HG03064 (cell line): Measurements from ENCODE around the gene ELOA.
A peak's percentile ranks its signal among the peaks of the same experiment; 100 is the strongest.
"Not testable (repeated sequence)": the region's sequence is repeated elsewhere in the genome, so short reads cannot be mapped to it uniquely, and the experiment has no call there.

Source experiments
- ATAC-seq: cut with Tn5 transposase; IDR thresholded peaks from one replicate; pipeline ENCODE4 v1.9.1; 2021; ENCODE audit warnings: low read depth; ENCODE audit not compliant: unreplicated experiment

ELOA gene

GRCh38 chr1:23777979-23778814 is 34.9 kb downstream of the ELOA start, which contains the start of gene PITHD1:
Gene PITHD1 (plus strand): TSS chr1:23778418. CDS start chr1:23778516, 98 bp downstream.
- peak; percentile 50 for ATAC-seq

- ATAC-seq = no peak
Measured at GRCh38 chr1:23779826-23780371, 36.6 kb downstream of the ELOA start.

- ATAC-seq = not testable (repeated sequence)
Measured at GRCh38 chr1:23783141-23783540, 39.9 kb downstream of the ELOA start.

GRCh38 chr1:23784846-23785245 is 41.6 kb downstream of the ELOA start:
- no peak for ATAC-seq

GRCh38 chr1:23787701-23788100 is 44.4 kb downstream of the ELOA start:
- ATAC-seq = no peak

GRCh38 chr1:23788695-23789094 is 45.4 kb downstream of the ELOA start:
- ATAC-seq = no peak

- ATAC-seq = no peak
Measured at GRCh38 chr1:23790696-23791515, 47.6 kb downstream of the ELOA start, which contains the start of gene LYPLA2. Gene LYPLA2 (plus strand): TSS chr1:23791145. CDS start chr1:23792683, 1,538 bp downstream.

GRCh38 chr1:23791516-23792047 is 48.3 kb downstream of the ELOA start:
- no peak for ATAC-seq

GRCh38 chr1:23792151-23792945 is 49.1 kb downstream of the ELOA start:
- ATAC-seq = no peak

GRCh38 chr1:23793018-23793781 is 49.9 kb downstream of the ELOA start:
- ATAC-seq = no peak

- ATAC-seq = no peak
Measured at GRCh38 chr1:23793861-23794731, 50.8 kb downstream of the ELOA start.

- ATAC-seq = not testable (repeated sequence)
Measured at GRCh38 chr1:23794732-23795182, 51.5 kb downstream of the ELOA start.

- no peak for ATAC-seq
Measured at GRCh38 chr1:23795676-23796465, 52.6 kb downstream of the ELOA start.

GRCh38 chr1:23796466-23797271 is 53.4 kb downstream of the ELOA start:
- ATAC-seq = no peak

GRCh38 chr1:23797478-23798448 is 54.5 kb downstream of the ELOA start:
- no peak for ATAC-seq
